A549 treated with GW870086 at 1 μM for 4 hours (cell line): ENCODE data around the gene PHKA1. TPM values are rescaled to one million over a fixed set of nuclear protein-coding genes. Genes with fewer than 3 reads are reported as not detected.

ENCODE experiments used
- total RNA-seq: library from RNA; stranded (reverse); fragments of 200-300 nt; extraction: Qiagen RNA extraction; gene quantifications from 5 replicates; pipeline ENCODE4 v1.2.3, GENCODE V29; 2022; ENCODE audit warnings: low read depth

PHKA1 gene
- 22.3 to 28.5 TPM (median 25.2 TPM) in 5 replicates for total RNA-seq

DNA sequence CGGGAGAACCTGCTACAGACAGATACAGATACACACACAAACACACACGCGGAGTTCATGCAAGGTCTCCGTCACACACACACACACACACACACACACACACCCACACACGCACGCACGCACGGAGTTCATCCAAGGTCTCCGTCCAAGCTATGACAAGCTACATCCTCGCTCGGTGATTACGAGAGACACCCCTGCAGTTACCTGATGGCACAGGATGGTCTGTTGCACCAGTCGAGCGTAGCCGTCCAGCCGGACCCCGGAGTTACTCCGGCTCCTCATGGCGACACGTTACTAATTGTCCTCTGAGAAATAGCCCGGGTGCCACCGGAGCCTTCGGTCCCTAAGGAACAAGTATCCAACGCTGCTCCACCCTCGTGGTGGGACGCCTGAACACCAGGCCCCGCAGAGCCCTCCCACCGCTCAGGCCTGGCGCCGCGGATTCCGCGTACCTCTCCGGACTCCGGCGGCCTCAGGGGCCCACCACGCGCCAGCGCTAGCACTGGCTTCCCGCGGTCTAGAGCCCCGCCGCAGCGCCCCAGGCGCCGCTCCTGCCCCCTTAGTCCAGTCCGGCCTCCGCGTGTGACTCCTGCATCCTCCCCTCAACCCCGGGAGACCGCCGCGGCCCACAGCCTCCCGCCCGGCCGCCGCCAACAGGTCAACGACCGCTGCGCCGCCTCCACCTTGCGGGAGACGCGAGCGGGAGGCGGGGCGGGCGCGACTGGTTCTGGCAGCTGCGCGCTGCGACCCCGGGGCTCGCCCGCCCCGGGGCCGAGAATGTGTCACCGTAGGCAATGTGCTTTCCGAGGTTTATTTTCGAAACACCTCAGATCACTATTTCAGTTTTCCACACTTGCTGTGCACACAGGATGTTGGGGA is at the start of gene PHKA1:
Gene PHKA1, minus strand, starts transcription at position 708 of the 879 bp plus-strand sequence. Its CDS starts 426 bp downstream, at position 282.

DNA sequence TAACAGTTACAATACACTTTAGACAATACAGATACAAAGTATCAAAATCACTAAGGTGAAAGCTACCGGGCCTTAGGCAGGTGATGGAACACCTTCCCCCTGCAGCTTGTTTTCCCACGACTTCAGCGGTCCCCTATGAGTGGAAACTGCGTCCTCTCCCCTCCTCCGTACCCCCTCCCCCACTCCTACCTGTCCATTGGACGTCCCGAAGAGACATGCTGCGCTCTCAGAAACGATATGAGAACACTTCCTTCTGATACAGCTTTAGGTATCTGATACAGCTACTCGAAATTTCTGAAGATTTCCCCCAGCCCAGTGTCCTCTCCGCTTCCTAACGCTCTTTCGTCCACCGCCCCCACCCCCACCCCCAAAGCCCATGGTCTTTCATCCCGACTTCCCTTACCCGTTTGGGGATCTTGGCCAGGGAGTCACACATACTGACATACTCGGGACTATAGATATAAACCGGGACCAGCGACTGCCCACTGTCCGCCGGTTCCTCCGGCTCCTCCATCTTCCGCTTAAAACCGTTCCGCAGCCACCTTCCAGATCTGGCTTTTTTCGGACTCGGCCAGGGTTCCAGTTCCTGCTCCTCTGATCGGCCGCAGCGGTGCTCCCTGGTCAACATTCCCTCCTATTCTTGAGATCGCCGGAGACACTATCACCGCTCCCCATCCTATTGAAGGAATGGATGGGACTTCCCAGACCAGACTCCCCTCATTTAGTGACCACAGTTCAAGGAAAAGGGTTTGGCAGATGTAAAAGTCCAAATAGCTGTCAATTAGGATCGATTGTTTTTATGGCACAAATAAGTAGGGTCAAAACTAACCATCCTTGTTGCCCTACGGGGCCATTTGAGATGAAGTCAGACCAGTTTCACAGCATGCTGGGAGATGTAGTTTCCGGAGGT is 141.6 kb downstream of the PHKA1 start, which contains the start of gene HDAC8:
Gene HDAC8, minus strand, starts transcription at position 596 of the 910 bp plus-strand sequence. Its CDS starts 82 bp downstream, at position 514.

Other genes with a start within 250 kb of the PHKA1 start
- 23.0 to 27.4 TPM (median 25.2 TPM) in 5 replicates for gene HDAC8, start 141.5 kb downstream of the PHKA1 start, total RNA-seq
- not detected in 5 replicates for gene DMRTC1B, start 62.6 kb upstream of the PHKA1 start, total RNA-seq
- not detected in 5 replicates for gene FAM236B, start 68.4 kb upstream of the PHKA1 start, total RNA-seq
- gene FAM236D, start 93.9 kb upstream of the PHKA1 start, total RNA-seq: not detected in 5 replicates
- not detected in 5 replicates for gene FAM236C, start 198.3 kb upstream of the PHKA1 start, total RNA-seq
- not detected in 5 replicates for gene FAM236A, start 223.9 kb upstream of the PHKA1 start, total RNA-seq
- gene DMRTC1, start 229.5 kb upstream of the PHKA1 start, total RNA-seq: not detected in 5 replicates